NCI-H146 treated with DMSO at 0.1 percent for 48 hours (cell line): Measurements from ENCODE around the gene CD48.

Source experiments
- DNase-seq: peaks from one replicate; lab custom pipeline; 2025; ENCODE audit not compliant: unreplicated experiment; lab: John Stamatoyannopoulos, UW

CD48 gene, protein sequence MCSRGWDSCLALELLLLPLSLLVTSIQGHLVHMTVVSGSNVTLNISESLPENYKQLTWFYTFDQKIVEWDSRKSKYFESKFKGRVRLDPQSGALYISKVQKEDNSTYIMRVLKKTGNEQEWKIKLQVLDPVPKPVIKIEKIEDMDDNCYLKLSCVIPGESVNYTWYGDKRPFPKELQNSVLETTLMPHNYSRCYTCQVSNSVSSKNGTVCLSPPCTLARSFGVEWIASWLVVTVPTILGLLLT

DNA sequence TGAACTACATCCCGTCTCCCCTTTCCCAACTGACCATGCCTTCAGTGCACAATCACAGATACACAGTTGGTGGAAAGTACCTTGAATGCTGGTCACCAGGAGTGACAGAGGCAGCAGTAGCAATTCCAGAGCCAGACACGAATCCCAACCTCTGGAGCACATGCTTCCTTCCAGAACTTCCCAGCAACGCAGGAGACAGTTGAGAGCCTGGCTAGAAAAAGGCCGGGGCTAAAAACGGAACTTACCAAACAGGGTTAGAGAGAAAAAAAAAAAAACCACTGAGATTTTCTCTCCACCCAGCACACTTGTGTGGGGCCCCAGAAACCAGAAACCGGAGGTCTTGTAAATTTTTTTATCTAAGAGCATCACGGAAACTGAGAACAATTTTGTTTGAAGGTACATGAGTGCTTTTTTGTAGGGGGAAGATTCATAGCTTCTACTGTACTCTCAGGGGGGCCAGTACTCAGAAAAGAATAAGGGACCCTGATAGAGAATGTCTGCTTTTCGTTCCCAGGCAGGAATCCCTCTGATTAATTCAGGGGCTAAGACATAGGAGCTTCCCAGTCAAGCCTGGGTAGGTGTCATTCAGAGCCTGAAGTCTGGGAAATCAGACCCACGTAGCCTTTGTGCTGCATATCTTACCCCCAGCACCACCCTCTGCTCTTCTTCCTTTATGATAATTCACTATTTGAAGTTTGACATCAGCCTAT lies at the start of gene CD48:
TSS of gene CD48 (minus strand) at position 221 of the 710 bp plus-strand sequence. CDS start at position 162, 59 bp downstream.
- no peak for DNase-seq

DNA sequence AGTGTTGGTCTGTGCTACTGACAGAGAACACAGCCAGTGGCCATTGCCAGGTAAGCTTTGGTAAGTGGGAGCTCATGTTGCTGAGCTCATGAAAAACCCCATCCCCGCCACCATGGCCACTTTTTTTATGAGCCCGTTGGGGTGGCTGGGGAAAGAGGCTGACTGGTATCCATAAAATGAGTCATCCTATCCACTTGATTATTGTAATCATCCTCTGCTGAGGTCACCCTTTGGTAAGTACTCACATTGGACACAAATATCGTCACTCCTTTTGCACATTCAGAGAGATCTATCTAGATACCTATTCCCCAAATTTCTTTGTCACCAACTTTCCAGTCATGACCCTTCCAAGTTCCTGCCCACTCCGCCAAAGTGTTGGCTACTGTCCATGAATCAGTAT lies 49.4 kb upstream of the CD48 start:
- no peak for DNase-seq

DNA sequence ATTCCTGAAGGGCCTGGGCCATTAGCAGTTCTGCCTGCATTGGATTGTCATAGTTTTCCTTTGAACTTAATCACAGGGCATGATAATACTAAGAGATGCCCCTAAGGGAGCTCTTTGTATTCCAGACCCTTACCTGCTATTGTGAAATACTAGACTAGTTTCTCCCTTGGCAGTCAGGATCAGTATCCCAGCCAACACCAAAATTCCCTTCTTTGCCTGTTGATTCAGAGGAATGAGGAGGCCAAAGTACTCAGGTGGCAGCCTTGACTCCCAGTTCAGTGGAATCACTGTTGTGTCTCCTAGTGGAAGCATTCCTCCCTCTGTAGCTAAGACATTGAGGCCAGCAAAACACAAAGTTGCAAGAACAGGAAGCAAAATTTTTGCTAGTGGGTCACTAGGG lies 48.1 kb upstream of the CD48 start:
- no peak for DNase-seq

DNA sequence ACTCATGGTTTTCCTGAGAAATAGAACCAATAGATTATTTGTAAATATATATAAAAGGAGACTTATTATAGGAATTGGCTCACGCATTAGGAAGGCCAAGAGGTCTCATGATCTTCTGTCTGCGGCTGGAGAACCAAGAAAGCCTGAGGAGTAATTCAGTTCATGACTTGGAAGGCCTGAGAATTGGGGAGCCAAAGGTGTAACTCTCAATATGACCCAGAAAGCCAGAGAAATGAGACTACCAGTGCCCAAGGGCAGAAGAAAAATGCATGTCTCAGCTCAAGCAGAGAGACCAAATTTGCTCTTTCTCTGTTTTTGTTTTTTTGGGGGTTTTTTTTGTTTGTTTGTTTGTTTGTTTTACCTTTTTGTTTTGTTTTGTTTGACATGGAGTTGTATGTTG lies 46.9 kb upstream of the CD48 start:
- no peak for DNase-seq

DNA sequence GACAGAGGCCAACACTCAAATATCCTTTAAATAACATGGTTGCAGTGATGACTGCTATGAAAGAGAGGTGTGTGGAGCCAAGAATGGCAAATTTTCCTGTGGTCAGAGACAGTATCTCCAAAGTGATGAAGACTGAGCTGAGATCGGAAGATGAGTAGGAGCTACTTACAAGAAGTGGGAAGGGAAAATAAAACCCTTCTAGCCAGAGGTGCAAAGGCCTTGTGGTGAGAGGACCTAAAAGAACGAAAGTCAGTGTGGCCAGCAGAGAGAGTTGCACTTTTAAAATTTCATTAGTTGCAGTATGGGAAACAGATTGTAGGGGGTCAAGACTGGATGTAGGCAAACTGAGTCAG lies 45.2 kb upstream of the CD48 start:
- no peak for DNase-seq

DNA sequence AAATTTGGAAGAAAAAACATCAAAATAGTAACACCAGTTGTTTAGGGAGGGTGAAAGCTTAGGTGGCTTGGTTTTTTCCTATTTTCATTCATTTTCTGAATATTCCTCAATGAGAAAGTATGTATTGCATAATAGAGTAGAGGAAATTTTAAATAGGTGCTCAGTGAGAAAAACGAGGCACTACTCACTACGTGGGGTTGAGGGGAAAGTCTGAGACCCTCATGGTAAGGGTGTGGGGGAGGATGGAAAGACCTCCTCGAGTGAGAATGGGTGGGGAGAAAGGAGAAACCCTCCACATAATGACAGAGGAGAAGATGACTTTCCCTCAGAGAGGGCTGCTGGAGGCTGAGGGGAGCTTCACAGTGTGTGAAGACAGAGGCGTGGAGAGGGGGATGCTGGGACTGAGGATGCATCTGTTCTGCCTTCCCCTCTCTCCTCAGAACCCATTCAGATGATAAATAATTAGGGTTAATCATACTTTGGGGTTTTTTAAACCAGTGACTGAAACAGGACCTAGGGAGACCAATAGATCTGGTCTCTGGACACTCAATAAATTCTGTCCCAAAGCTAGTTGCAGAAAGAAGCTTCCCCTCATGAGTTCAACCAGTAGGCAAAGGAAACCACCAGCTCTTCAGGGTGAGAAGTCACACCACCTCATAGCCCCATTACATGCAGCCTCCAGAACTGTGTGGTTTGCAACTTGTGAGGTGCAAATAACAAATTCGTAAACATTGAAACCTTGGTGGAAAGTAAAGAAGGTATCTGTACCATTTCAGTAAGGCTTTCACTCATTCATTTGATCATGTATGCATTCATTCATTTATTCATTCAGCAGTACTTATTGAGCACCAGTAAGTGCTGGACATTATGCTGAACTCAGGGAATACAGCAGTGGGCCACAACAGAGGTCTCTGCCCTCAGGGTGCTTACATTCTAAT lies 44.6 kb upstream of the CD48 start:
- DNase-seq, result no peak

DNA sequence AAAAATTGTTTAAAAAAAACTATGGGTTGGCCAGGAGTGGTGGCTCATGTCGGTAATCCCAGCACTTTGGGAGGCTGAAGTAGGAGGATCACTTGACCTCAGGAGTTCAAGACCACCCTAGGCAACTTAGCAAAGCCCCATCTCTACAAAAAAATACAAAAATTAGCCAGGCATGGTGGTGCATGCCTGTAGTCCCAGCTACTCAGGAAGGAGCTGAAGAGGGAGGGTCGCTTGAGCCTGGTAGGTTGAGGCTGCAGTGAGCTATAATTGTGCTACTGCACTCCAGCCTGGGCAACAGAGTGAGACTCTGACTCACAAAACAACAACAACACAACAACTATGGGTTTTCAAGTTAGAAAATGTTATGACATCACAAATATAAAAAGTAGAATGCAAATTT lies 43.8 kb upstream of the CD48 start:
- DNase-seq, result no peak

DNA sequence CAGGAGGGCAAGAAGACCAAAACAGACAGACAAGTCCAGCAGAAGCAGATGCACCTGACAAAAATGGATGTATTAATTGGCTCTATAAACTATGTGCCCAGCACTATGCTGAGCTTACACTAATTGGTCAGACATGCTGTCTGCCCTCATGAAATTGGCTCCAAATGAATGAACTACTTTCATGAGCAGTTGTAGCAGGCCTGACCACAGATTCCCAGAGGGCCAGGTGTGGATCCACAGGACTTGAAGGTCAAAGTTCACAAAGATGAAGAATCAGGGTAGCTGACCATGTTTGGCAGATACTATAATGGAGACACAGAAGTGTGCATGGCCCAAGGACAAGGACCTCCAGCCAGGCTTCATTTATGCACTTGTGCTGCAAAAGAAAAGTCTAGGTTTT lies 42.0 kb upstream of the CD48 start:
- no peak for DNase-seq

DNA sequence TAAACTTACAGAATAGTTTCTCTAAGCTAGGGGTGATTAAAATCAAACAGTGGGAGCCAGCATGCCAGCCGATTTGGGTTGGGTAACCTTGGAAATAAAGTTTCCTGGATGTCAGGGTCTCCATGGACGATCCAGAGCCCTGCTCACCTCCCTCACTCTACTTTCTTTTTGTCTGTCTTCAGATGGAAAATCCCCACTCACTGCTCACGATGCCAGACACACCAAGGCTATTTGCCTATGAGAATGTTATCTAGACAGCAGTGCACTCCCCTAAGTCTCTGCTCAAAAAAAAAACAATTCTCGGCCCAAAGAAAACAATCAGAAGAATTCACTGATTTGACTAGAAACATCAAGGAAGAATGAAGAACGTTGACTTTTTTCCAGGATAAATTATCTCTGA lies 41.3 kb upstream of the CD48 start:
- no peak for DNase-seq

DNA sequence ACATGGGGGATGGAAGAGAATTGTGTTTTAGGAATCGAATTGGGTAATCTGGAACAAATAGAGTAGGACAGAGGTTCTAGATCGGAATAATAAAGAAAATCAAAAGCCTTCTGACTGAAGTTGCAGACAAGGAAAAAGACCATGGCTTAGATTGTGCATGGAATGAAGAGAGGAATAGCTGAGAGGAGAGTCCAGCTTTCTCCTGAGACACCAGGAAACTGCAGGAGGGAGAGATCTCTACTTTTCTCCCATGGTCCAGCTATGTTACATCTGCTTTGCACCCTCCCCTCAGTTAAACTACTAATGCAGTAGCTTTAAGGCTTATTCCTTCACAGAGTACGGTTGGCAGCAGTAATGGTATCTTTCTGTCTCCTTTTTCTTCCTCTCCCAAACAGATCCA lies 40.8 kb upstream of the CD48 start:
- DNase-seq, result no peak

DNA sequence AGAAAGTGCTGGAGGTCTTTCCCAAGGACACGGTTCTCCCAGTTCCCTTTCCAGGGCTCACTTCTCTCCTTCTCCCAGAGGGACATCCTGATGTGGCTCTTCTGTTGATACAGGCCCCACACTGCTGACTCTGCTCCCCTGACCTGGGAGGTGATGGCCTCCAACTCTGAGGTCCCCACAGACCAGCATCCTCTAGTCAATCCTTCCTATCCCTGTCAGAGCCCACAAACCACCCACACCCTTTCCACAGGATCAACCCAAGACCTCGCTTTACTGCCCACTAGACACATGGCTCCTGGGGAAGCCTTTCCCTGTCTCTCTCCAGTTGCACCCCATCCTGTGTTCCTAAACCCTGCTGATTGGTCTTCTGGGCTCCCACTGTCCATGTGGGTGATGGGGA lies 39.0 kb upstream of the CD48 start:
- no peak for DNase-seq

DNA sequence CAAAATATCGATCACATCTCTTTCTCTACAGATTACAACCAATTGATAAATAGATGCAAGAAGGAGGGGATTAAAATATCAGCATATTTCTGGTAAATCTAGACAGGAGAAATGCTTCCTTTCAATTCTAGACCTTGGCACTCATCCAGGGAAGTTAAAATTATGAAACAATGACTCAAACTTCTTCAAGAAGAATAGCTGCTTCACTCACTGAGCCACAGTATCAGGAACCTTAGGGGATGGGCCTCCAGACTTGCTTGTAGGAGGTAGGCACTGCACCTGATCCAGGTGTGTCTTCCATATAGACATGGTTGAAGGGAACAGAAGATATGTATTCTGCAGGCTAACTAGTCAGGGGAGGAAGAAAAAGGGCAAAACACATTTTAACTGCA lies 37.3 kb upstream of the CD48 start:
- no peak for DNase-seq

DNA sequence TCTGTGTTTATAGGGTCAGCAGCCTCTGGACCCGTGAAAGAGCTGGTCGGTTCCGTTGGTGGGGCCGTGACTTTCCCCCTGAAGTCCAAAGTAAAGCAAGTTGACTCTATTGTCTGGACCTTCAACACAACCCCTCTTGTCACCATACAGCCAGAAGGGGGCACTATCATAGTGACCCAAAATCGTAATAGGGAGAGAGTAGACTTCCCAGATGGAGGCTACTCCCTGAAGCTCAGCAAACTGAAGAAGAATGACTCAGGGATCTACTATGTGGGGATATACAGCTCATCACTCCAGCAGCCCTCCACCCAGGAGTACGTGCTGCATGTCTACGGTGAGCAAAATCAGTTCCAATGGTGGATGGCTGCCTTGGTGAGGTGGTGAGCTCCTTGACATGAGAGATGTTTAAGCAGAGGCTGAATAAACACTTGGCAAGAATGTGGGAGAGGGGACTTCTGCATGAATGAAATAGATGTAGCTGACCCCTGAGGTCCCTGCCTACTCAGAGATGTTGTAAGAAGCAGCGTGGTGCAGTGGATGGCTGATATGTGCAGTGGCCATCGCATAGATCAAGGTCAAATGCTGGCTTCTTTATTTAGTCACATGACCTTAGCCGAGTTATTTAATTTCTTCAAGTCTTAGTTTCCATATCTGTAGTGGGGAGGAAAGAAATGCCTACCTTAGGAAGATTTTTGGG lies 36.7 kb upstream of the CD48 start:
- DNase-seq, result no peak

DNA sequence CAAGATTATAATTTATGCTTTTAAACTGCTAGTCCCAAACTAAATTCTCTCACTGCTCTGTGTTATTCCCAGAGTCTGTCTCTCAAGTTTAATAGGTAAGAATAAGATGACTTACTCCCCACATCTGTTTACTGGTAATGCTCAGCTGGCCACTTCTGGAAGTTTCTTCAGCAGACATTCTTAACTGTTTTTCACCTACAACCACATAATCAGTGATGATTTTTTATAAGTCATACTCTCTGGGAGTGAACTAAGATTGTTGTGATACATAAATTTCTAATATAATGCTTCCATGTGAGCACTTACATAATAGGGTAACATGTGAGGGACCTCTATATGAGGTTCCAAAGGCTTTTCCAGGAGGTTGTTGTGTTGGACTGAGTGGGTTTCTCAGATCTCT lies 36.1 kb upstream of the CD48 start:
- DNase-seq, result no peak

DNA sequence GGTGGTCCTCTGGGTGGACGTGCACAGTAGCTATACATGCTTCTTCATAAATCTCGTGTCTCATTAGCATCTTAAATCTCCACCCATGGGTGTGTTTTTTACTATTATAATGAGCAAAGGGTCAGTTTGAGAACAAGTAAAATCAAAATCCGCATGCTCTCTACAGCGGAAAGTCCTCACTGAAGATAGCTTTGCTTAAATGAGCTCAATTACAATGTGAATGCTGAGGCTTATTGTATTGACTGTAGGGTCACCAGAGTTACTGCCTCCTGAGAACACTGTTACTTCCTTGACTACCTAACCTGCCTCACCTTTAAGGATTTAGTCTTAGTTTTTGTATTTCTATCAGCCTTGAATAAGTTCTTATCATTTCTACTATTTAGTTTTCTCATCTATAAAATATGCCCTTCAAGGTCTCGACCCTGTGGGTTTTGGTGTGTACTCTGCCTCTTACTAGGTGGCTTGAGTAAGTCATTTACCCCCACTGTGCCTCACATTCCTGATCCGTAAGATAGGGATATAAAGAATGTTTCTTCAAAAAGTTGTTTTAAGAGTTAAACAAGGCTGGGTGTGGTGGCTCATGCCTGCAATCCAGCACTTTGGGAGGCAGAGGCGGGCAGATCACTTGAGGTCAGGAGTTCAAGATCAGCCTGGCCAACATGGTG lies 35.3 kb upstream of the CD48 start:
- no peak for DNase-seq

DNA sequence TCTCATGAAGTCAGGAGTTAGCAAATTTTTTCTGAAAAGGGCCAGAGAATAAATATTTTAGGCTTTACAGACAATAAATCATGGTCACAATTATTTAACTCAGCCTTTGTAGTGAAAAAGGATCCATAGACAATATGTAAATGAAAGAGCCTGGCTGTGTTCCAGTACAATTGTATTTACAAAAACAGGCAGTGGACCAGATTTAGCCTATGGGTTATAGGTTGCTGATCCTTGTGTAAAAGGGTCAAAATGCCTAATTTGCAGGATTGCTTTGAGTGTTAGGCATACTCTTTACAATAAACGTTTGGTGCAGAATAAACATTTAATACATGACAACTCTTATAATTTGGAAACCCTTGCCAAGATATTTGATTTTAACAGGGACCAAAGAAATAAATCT lies 33.9 kb upstream of the CD48 start:
- no peak for DNase-seq

DNA sequence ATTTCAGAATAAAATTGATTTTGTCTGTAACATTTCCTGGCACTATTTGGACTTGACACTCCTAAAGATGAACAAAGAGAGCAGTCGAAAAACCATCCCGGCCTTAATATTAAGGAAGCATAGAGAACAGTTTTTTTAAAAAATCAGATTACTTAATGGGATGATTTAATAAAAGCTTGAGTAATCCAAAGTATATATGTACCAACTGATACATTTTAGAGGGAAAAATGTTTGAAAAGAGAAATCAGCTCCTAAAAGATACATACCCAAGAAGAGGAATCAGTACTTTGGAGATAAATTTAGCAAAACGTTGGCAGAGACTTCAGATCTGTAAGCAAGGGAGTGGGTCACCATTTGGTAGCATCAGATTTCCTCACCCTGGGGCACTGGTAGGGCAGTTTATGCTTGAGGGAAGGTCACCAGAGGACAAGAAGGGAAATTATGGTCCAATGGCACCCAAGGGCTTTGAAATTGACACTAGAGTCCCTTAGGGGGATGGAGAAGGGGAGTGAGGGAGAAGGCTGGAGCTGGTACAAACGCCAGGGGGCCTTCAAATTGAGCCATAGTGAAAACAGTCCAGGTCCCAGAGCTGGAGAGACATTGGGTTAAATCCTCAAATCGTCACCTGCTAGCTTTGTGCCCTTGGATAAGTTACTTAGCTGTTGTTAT lies 33.4 kb upstream of the CD48 start:
- no peak for DNase-seq

DNA sequence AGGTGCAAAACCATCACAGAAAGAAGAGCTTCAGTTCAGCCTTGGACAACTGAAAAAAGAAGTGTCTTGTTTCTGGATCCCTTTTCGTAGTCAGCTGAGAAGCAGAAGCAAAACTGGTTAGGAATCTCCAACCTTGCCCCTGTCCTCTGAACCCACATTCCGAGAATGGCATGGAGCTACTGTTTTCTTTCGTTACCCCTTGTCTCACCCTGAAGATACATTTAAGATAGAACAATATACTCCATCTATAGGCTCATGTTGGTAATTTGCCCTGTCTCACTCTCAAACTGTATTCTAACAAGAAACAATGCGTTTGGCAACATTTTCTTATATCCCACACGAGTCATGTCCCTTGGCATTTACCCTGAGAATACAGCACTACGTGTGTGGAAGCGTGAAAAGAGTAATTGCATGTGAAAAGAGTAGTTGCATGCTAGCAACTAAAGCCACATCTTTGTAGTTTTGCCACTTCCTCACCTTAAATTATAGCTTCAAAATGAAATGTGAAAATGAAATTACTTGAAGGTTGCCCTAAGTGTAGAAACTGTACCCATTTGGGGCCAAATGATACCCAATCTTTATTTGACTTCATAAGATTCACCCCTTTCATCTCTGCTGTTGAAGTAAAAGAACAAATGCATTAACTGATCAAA lies 32.7 kb upstream of the CD48 start:
- DNase-seq, result no peak

DNA sequence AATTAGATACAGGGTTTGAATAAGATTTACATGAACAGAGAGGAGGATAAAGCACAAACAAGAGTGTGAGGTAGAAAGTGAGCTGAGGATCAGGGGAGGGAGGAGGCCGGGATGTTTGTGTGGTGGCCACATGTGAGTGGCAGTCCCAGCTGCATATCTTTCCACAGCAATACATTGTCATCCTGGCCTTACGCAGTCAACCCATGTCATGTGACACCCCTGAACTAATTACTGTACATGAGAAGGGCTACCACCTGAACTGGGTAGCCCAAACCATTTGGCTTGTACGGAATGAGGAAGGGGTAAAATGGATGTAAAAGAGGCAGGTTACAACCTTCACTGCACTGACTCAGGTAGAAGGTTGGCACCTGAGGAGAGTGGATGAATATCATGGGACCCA lies 31.6 kb upstream of the CD48 start:
- DNase-seq, result no peak
